Lung (tissue), 12 donors: ENCODE results near the gene XRCC4. TPM values are rescaled to one million over a fixed set of nuclear protein-coding genes. Genes with fewer than 3 reads are reported as not detected.

Source experiments
- ATAC-seq: fragments of 200-7000 bp; cut with Tn5 transposase; one replicate; pipeline ENCODE4 v1.9.1; 2020; ENCODE audit warnings: moderate number of reproducible peaks; ENCODE audit not compliant: insufficient read depth, low FRiP score
- DNase-seq, 3 donors: peaks; one replicate each; pipeline ENCODE4 v3.0.0-alpha.2; 2013 to 2017
- H3K27ac ChIP-seq, 2 donors: one replicate each; pipeline ENCODE4 v1.5.1; 2013; ENCODE audit warnings: mild to moderate bottlenecking in 2 of 2, moderate library complexity in 2 of 2, control low read depth in 1 of 2, inconsistent platforms in 1 of 2, low read depth in 1 of 2, low read length in 1 of 2
- H3K27me3 ChIP-seq, 3 donors: one replicate each; pipeline ENCODE4 v1.5.1; 2013; ENCODE audit warnings: low read length in 2 of 3; ENCODE audit not compliant: control insufficient read depth in 3 of 3, insufficient read depth in 3 of 3
- H3K36me3 ChIP-seq, 4 donors: one replicate each; pipeline ENCODE4 v1.5.1; 2013; ENCODE audit warnings: low read length in 4 of 4, mild to moderate bottlenecking in 1 of 4, moderate library complexity in 1 of 4; ENCODE audit not compliant: control insufficient read depth in 4 of 4, insufficient read depth in 4 of 4
- H3K4me1 ChIP-seq, 5 donors: one replicate each; pipeline ENCODE4 v1.5.1; 2013; ENCODE audit warnings: low read length in 5 of 5, mild to moderate bottlenecking in 2 of 5, moderate library complexity in 1 of 5; ENCODE audit not compliant: control insufficient read depth in 5 of 5, insufficient read depth in 5 of 5
- H3K4me3 ChIP-seq: one replicate; pipeline ENCODE4 v1.5.1; 2013; ENCODE audit warnings: mild to moderate bottlenecking, control low read depth, moderate library complexity
- H3K9ac ChIP-seq, 2 donors: one replicate each; pipeline ENCODE4 v1.5.1; 2013; ENCODE audit warnings: low read length in 2 of 2, control low read depth in 1 of 2; ENCODE audit not compliant: insufficient read depth in 1 of 2
- H3K9me3 ChIP-seq, 4 donors: one replicate each; pipeline ENCODE4 v1.5.1; 2013; ENCODE audit warnings: low read length in 3 of 4, mild to moderate bottlenecking in 1 of 4, moderate library complexity in 1 of 4; ENCODE audit not compliant: control insufficient read depth in 4 of 4, insufficient read depth in 3 of 4
- CTCF ChIP-seq: IDR thresholded peaks from 2 replicates; pipeline ENCODE4 v1.5.1; 2012; ENCODE audit warnings: mild to moderate bottlenecking; ENCODE audit errors: control extremely low read depth, extremely low read depth
- WGBS, 2 donors: extraction: QIAGEN DNeasy Blood & Tissue Kit; methylation state at CpG; one replicate each; pipeline ENCODE4 v1.1.7; 2013; 5-methylcytosine and 5-hydroxymethylcytosine counted together
- polyA plus RNA-seq, 2 donors: library from polyadenylated mRNA; stranded (reverse); fragments of 200-250 nt; gene quantifications; one replicate each; pipeline ENCODE4 v1.2.1, GENCODE V29; 2013
- total RNA-seq, 2 donors: library from RNA; depleted of rRNA in 1 of 2; stranded (reverse); fragments of >200 nt in 1 of 2; gene quantifications; one replicate each; pipeline ENCODE4 v1.2.1, GENCODE V29; 2014 to 2021
- donor health status: control.
- donor health status: control.
- donor health status: Bipolar disorder and iron deficiency.
- donor health status: healthy.
- donor health status: DM: yes; HTN: yes; CAD: no.

XRCC4 gene
- total and polyA plus RNA-seq, 4 donors, result 3.8 to 10.7 (median 8.4) TPM

GRCh38 chr5:83044926-83045325, 32.4 kb upstream of the XRCC4 start:
- Histone ChIP-seq H3K9ac (no peak overlapping the region), H3K27me3 (no peaks in the 10 kb centered on the region), H3K9me3 (no peaks in the 10 kb centered on the region), H3K27ac (no peak overlapping the region), H3K36me3 (no peaks in the 10 kb centered on the region), H3K4me1 (peaks cover 0 to 4% (median 2%) of the 10 kb centered on the region in 5 donors), H3K4me3 (no peak overlapping the region)
- ATAC-seq (no peak), DNase-seq (no peak)
- TF ChIP-seq CTCF, result no peak
- WGBS, 2 donors, result 80 to 81% methylated on average over 2 of the region's 2 CpGs

GRCh38 chr5:83048277-83048676, 29.1 kb upstream of the XRCC4 start:
- Histone ChIP-seq H3K27ac (no peak overlapping the region), H3K36me3 (peaks cover 0 to 14% (median 4%) of the 10 kb centered on the region in 4 donors), H3K9me3 (no peaks in the 10 kb centered on the region), H3K27me3 (no peaks in the 10 kb centered on the region), H3K9ac (no peak overlapping the region), H3K4me1 (peaks cover 0 to 8% (median 5%) of the 10 kb centered on the region in 5 donors), H3K4me3 (no peak overlapping the region)
- TF ChIP-seq CTCF, result no peak
- ATAC-seq (no peak), DNase-seq (no peak)
- WGBS, 2 donors, result 78 to 94% methylated on average over 3 of the region's 3 CpGs

GRCh38 chr5:83048811-83049210, 28.5 kb upstream of the XRCC4 start:
- Histone ChIP-seq H3K27ac (no peak overlapping the region), H3K4me3 (no peak overlapping the region), H3K9ac (no peak overlapping the region), H3K4me1 (peaks cover 0 to 8% (median 5%) of the 10 kb centered on the region in 5 donors), H3K36me3 (peaks cover 0 to 14% (median 4%) of the 10 kb centered on the region in 4 donors), H3K27me3 (no peaks in the 10 kb centered on the region), H3K9me3 (no peaks in the 10 kb centered on the region)
- 93 to 97% methylated on average over 2 of the region's 2 CpGs for WGBS, 2 donors
- DNase-seq, result no peak
- ATAC-seq, result no peak
- no peak for TF ChIP-seq CTCF

- Histone ChIP-seq H3K9ac (no peak overlapping the region), H3K27ac (no peak overlapping the region), H3K27me3 (no peaks in the 10 kb centered on the region), H3K9me3 (no peaks in the 10 kb centered on the region), H3K4me3 (no peak overlapping the region), H3K36me3 (peaks cover 0 to 19% (median 6%) of the 10 kb centered on the region in 4 donors), H3K4me1 (peaks cover 0 to 8% (median 5%) of the 10 kb centered on the region in 5 donors)
- no peak for TF ChIP-seq CTCF
- no peak for ATAC-seq
- WGBS, 2 donors, result 82 to 94% methylated on average over 3 of the region's 3 CpGs
- DNase-seq, result peak in 2 of 3 donors; percentile 40 to 59
These were observed 27.9 kb upstream of the XRCC4 start for GRCh38 chr5:83049370-83049885.
